GM21423 (cell line): ENCODE data around the gene SAMD3.
"Not testable (repeated sequence)": the region's sequence is repeated elsewhere in the genome, so short reads cannot be mapped to it uniquely, and the experiment has no call there.

Experiments
- ATAC-seq: cut with Tn5 transposase; IDR thresholded peaks from one replicate; pipeline ENCODE4 v1.9.1; 2021; ENCODE audit warnings: mild to moderate bottlenecking, moderate library complexity; ENCODE audit not compliant: unreplicated experiment

SAMD3 gene

DNA sequence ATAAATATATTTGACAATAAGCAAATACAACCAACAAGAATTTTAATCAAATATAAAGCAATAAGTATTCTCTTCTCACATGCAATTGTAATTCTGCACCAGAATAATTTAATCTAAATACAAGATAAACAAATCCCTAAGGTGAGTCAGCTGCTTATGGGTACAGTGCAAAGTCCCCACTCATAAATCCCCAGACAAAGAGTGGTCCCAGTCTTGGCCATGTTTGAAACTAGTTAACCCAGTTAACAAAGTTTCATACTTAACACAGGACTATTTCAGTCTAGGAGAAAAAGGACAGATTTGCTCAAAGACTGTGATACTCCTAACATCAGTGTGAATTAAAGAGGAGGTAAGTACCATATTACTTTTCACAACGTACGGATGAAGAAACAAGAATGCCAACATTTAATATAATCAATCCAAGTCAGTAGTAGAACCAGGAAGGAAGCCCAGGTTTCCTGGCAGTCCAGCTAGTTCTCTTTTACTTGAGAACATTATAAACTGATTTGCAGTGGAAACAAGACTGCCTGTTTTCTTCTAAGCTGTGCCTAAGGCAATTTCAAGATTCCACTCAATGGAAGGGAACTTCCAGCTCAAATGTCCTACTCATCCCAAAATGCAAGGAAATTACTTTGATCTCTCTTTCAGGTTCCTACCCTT, 10.4 kb downstream of the SAMD3 start:
- no peak for ATAC-seq

DNA sequence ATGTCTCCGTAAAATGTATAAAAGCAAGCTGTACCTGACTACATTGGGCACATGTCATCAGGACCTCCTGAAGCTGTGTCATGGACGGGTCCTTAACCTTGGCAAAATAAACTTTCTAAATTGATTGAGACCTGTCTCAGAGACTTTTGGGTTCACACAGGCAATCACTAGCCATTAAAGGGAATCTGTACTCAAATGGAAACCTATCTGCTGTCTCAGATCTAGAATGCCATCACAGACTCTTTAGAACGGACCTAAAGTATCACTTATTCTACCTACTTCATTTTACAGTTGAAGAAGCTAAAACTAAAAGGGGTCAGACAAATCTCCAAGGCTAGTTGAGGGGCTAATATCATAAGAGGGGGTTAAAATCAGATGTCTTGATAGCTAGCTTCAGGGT, 11.1 kb downstream of the SAMD3 start:
- no peak for ATAC-seq

DNA sequence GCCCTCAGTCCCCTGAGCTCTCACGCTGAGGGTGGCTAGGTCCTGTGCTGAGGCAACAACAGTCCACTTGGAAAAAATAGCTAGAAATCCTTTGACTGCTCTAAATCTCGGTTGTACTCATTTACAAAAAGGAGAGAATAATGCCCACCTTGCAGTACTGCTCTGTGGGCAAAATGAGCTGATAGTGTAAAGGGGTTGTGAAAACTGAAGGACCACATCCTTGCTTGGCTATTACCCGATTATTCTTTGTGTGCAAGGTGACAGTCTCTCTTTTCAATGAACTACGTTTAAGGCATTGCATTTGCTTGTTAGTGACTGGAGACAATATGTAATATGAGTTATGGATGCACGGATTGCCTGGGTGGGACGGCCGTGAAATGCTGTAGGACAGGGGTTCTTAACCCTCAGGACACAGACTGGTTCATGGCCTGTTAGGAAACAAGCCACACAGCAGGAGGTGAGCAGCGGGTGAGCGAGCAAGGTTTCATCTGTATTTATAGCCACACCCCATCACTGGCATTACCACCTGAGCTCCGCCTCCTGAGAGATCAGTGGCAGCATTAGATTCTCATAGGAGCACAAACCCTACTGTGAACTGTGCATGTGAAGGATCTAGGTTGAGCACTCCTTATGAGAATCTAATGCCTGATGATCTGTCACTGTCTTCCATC, 14.6 kb downstream of the SAMD3 start:
- no peak for ATAC-seq

DNA sequence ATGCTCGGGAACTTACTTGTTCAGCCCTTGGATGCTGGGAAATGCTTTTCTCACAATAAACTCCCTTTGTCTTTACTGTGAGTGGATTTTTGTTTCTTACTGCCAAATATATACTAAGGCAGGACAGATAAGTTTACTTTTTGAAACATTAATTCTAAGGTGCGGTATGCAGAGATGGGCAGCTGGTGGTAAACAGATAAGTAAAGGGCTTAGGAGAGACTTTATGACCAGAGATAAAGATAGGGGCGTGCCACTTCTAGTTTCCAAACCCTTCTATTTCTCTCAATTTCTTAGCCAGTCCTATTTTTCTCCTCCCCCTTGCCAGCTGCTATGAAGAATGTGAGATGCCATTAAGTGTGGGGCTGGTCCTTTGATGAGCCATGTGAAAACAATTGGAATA, 16.3 kb downstream of the SAMD3 start:
- no peak for ATAC-seq

DNA sequence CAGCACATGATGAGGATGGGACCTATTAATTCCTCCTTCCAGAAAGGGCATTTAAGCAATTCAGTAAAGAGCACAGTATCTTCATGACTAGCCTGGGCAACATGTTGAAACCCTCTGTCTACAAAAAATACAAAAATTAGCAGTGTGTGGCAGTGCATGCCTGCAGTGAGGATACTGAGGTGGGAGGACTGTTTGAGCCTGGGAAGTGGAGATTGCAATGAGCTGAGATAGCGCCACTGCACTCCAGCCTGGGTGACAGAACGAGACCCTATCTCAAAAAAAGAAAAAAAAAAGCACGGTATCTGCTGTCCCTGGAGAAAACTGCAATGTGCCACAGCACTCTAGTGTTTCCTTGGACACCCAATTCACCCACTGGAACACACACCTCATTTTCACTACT, 18.4 kb downstream of the SAMD3 start:
- ATAC-seq, result no peak

DNA sequence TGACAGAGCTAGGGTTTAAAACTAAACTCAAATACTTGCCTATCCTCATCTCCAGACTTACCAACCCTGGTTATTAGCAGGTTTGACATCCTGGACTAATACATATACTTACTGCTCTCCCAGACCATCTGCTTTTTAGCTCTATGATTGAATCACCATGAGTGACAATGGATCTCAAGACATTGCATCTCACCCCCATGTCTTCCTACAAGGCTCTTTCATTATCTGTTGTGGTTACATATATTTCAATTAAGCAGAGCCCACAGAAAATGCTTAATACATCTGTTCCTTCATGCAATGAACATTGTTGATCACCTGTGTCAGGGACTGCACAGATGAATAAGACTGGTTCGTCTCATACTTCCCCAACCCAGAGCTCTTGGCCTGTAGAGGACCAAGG, 19.4 kb downstream of the SAMD3 start:
- ATAC-seq, result no peak

DNA sequence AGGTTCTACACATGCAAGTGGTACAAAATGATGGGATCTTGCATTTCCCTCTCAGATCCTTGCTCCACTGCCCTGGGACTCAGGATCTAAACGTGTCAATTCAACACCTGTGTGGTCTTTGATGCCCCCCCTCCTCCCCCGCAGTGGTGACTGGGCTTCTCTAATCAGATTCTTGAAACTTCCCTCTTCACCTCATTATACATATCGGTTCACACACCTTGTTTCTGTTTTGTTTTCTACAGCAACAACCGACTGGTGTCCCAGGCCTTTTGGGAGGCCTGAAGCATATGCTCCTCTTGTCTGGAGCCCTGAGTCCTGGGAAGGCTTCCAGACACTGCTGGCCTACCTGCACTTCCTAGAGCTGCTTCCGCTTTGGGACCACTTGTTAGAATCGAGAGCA, 20.0 kb downstream of the SAMD3 start:
- peak; percentile 51 for ATAC-seq

DNA sequence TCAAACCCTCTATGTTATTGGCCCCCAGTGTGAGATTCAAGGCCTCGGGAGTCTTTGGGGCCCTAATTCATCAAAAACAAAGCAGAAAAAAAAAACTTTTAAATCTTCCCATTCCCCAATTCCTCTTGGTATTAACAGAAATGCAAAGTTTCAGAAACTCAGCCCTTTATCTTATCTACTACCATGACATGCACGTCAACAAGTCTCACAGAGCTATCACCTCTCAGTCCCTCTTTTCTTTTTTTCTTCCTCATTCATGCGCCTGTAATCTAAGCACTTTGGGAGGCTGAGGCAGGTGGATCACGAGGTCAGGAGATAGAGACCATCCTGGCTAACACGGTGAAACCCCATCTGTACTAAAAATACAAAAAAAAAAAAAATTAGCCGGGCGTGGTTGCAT, 22.7 kb downstream of the SAMD3 start:
- no peak for ATAC-seq

DNA sequence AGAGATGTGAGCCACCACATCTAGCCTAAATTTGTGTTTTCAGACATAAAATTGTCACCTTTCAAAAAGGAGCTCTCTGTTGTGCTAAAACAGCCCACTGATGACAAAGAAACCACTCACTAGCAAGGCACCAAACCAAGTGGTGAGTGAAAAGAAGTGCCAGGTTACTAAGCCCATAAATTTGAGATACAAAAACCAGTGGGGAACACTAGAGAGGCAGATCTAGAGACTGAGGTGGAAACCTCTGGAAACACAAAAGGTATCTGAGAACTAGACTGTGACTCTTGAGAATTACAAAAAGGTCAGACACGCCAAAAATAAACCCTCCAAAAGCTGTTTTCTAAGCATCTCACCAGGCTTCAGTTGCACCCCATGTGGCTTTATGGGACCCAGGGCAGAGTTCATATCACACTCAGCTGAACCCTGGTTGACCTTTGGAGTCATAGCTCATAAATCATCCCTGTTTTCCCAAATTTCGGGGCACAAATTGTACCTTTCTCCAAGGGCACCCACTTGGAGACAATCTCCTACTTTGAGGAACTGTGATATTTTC, 24.2 kb downstream of the SAMD3 start:
- ATAC-seq, result no peak

DNA sequence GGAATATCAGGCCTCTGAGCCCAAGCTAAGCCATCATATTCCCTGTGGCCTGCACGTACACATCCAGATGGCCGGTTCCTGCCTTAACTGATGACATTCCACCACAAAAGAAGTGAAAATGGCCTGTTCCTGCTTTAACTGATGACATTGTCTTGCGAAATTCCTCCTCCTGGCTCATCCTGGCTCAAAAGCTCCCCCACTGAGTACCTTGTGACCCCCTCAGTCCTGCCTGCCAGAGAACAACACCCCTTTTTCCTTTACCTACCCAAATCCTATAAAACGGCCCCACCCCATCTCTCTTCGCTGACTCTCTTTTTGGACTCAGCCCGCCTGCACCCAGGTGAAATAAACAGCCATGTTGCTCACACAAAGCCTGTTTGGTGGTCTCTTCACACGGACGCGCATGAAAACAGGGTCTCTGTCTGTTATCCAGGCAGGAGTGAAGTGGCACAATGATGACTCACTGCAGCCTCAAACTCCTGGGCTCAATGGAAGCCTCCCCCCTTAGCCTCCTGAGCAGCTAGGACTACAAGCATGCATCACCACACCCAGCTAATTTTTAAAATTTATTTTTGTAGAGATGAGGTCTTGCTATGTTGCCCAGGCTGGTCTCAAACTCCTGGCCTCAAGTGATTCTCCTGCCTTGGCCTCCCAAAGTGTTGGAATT, 24.8 kb downstream of the SAMD3 start:
- ATAC-seq, result not testable (repeated sequence)

DNA sequence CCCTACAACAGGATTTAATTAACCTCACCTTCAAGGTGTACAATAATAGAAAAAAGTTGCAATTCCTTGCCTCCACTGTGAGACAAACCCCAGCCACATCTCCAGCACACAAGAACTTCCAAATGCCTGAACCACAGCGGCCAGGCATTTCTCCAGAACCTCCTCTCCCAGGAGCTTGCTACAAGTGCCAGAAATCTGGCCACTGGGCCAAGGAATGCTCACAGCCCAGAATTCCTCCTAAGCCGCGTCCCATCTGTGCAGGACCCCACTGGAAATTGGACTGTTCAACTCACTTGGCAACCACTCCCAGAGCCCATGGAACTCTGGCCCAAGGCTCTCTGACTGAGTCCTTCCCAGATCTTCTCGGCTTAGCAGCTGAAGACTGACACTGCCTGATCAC, 28.3 kb downstream of the SAMD3 start:
- ATAC-seq, result not testable (repeated sequence)

DNA sequence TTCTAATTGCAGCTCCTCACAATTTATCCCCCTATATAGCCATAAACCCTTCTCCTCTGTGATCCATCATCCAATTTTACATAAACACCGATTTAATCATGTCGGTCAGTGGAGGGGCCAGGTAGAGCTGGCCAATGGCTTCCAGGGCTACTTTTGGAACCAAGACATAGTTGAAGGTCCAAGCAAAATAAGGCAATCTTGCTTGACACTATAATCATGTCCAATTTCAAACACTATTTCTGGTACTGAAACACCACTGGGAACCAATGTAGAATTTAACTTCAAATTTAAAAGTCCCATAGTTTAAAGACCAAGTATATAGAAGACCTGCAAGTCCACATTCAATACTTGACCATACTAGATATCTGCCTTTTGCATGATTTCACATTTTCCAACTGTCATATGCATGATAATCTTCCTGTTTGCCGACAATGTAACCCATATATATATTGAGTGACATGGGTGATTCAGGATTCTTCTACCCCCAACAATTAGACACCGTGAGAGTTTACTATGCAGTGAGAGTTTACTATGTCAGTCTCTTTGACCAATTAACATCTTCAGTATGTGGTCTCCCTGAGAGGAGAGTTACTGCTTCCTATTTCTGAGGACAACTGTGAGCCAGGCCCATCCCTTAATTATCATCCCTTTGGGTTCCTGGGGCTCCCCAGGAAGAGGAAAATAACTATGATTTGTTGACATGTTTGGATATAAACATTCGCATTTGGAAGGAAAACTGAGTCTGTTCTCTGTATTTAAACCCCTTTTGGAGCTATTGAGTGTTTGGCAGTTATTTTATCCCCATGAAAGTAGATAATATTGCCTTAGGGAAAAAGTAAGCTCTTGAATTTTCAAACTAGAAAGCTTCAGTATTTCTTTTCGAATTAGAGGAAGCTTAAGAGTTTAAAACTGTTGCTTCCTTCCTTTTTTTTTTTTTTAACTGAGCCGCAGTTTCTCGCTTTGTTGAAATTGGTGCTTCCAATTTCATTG, 31.8 kb downstream of the SAMD3 start:
- ATAC-seq, result no peak

DNA sequence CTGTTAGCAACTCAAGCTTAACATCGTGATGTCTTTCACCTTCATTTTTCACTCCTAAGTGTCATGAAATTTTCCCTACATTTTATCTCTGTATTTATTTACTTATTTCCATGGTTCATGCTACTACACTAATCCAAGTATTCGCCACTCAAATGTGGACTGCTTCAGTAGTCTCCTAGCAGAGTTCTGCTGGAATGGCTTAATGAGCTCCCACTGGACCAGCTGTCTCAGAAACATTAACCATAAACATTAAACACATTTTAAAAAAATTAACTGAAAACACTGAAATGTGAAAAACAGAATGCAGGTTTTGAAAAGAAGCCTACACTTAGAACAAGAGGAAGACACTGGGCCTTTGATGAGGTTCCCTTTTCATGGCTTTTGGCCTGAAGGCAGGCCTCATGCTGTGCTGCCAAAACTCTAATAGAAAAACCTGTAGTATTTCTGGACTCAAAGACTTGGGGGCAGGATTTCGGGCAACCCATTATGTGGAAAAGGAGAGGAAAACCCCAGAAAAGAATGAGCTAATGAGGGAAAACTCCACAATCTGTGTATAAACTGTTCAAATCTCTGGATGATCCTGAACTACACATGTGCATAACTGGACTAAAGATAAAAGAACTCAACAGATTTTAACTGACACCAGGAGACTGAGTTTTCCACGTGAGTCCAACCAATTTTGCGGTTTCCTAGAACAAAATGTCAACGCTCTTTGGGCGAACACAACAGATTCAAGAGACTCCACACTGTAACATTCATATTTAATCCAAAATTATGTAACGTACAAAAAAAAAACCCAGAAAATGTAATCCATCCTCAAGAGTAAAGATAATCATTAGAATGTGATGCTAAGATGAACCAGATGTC, 33.0 kb downstream of the SAMD3 start:
- no peak for ATAC-seq

DNA sequence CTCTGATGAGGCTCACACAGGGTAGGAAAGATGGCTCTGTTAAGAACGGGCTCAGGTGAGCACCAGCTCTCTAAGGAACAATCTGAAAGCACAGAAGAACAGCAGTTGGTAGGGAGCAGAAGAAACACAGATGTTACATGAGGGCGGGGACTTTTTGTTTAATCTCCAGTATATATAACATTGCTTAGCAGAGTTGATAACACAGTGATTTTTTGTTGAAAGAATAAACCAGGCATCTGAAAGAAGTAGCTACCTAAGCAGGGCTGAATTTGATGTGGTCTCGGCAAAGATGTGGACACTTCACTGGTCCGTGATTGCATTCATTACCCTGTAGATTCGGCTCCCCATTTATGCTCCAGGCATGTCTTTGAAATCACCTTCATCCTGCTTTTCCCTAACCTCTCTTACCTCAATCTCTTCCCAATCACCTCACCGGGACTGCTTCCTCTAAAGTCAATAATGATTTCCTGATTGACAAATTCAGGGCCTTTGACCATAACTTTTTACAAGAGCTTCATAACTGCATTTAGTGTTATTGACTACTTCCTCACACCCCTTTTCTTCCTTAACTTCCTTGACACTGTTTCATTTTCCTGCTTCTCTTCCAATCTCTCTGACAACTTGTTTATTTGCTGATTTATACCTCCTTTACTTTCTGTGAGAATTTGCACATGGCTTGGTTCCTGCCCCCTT, 34.4 kb downstream of the SAMD3 start:
- ATAC-seq, result no peak

DNA sequence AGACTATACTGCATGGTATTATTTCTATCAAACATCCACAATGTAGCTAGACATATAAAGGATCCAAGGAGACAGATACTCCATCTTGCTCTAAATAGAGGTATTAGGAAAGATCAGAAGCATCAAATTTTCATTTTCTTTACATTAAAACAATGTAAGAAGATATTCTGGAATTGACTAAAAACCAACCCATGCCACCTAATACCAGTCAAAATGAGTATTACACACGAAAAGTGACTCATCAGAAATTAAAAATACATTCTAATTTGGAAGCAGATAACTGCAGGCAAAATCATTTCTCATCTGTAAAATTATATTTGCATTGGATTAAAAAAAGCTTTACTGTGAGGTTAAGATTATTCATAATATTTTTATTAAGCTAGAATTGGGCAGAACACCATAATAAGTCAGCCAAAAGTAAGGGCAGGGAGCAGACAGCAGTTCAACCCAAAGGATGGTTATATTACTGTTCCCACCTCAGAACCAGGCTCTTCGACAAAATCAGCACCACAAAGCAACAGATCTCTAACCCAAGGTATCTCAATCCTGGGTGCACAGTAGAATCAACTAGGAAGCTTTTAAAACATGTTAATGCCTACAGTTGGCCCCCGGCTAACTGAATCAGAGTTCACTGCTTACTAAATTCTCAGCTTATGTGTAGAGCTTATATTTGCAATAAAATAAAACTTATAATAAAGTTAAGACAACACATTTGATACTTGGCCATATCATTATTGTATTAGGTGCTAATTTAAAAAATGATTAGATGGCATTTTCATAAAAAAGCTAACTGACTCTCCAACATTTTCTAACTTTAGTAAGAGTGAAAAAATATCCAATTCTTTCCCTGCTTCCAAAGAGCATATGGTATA, 35.2 kb downstream of the SAMD3 start:
- ATAC-seq, result no peak

DNA sequence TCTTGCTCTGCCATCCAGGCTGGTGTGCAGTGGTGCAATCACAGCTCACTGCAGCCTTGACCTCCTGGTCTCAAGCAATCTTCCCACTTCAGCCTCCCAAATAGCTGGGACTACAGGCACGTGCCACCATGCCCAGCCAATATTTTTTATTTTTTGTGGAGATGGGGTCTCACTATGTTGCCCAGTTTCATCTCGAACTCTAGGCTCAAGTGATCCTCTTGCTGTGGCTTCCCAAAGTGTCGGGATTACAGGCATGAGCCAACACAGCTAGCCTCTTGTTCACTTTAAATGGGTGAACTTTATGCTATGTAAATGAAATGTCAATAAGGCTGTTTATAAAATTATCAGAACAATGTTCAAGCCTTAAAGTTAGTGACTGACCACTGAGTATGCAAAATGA, 37.1 kb downstream of the SAMD3 start:
- ATAC-seq, result no peak

DNA sequence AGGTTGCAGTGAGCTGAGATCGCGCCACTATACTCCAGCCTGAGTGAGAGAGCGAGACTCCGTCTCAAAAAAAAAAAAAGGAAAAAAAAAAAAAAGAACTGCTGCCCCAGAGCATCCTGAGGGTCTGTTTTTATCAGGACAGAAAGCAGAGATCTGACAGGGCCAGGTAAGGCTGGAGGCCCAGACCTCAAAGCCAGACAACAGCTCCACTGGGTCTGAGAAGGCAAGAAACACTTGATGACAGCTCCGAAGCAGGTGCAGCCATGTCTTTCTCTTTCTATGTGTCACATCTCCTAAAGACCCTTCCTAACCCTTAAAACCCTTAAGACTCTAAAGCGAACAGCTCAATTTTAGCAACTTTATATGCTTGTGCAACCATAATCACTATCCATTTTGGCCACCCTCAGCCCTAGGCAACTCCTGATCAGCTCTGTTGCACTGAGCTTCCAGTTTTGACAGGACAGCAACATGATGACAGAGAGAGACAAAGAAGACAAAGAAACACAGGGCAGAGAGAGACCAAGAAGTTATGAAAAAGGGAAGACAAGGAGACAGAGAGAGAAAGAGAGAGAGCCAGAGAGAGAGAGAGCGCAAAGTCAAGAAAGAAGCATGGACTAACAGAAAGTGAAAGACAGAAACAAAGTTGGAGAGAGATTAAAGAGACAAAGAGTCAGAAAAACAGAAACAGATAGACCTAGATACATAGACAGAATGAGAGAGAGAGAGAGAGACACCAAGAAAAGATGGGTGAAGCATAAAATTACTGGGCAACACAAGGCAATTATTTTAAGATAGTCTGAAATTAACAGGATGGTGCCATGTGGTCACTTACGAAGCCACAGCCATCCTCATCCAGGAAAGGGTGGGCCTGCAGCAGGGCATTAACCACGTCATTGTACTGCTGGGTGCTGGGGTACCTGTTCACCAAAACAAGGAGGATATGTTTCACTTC, 39.2 kb downstream of the SAMD3 start:
- ATAC-seq, result no peak
